KMS-11 (cell line): Measurements from ENCODE around the gene RFX1.

ENCODE experiments used
- H2AFZ ChIP-seq: fragments of 200-600 bp; sonication (generic); 2 replicates; pipeline ENCODE4 v1.6.1; 2016; ENCODE audit warnings: antibody characterized with exemption, mixed run types, low read depth
- H3K27ac ChIP-seq: fragments of 200-600 bp; sonication (generic); 2 replicates; pipeline ENCODE4 v1.6.1; 2016; ENCODE audit warnings: mild to moderate bottlenecking, mixed run types
- H3K27me3 ChIP-seq: fragments of 200-600 bp; sonication (generic); 2 replicates; pipeline ENCODE4 v1.6.1; 2017; ENCODE audit warnings: mild to moderate bottlenecking, low read depth, mixed run types, moderate library complexity; ENCODE audit not compliant: insufficient read depth
- H3K36me3 ChIP-seq: fragments of 200-600 bp; sonication (generic); 2 replicates; pipeline ENCODE4 v1.6.1; 2017; ENCODE audit warnings: mild to moderate bottlenecking, mixed run types; ENCODE audit not compliant: insufficient read depth
- H3K4me1 ChIP-seq: fragments of 200-600 bp; sonication (generic); 2 replicates; pipeline ENCODE4 v1.6.1; 2016; ENCODE audit warnings: mild to moderate bottlenecking, low read depth, mixed run types; ENCODE audit not compliant: poor library complexity, severe bottlenecking
- H3K4me2 ChIP-seq: fragments of 200-600 bp; sonication (generic); 2 replicates; pipeline ENCODE4 v1.7.0; 2016; ENCODE audit warnings: mild to moderate bottlenecking, mixed run types
- H3K4me3 ChIP-seq: fragments of 200-600 bp; sonication (generic); IDR thresholded peaks from 2 replicates; pipeline ENCODE4 v1.6.1; 2017; ENCODE audit warnings: low read depth, low read length, mixed read lengths; ENCODE audit not compliant: insufficient read depth
- H3K79me2 ChIP-seq: fragments of 200-600 bp; sonication (generic); 2 replicates; pipeline ENCODE4 v1.6.1; 2016; ENCODE audit warnings: low read depth, mixed run types; ENCODE audit not compliant: insufficient read depth
- H3K9ac ChIP-seq: fragments of 200-600 bp; sonication (generic); 2 replicates; pipeline ENCODE4 v1.6.1; 2016; ENCODE audit warnings: mild to moderate bottlenecking, mixed run types
- H4K20me1 ChIP-seq: fragments of 200-600 bp; sonication (generic); 2 replicates; pipeline ENCODE4 v1.6.1; 2016; ENCODE audit warnings: mild to moderate bottlenecking, mixed run types; ENCODE audit not compliant: insufficient read depth
- TF ChIP-seq, protein P1 (sequence below): fragments of 200-600 bp; sonication (generic); conservative IDR thresholded peaks from 2 replicates; pipeline ENCODE4 v1.6.1; 2017; ENCODE audit warnings: low read depth, mild to moderate bottlenecking, antibody characterized with exemption, low read length, moderate library complexity, mixed read lengths

Gene RFX1

DNA sequence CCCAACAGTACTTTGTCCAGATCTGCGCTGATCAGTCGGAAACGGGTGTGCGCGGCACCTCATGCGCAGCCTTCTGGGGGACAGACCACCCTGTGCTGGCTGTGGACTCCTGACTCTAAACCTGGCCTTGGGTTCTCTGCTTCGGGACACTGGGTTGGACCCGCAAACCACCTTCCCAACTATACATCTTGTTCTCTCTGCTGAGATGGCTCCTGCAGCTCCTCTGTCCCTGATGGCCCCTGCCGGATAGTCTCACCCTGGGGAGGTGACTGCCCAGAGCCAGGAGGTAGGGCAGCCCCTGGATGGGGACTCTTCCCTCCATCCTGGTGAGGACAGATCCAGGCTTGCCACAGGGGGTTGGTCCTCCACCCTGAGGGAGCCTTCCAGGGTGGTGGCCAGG is 23.3 kb downstream of the RFX1 start:
- Histone ChIP-seq H3K79me2 (no peaks in the 10 kb centered on the region), H3K4me1 (peaks cover 17% of the 10 kb centered on the region), H2AFZ (no peak overlapping the region), H4K20me1 (no peaks in the 10 kb centered on the region), H3K4me2 (no peak overlapping the region), H3K9ac (no peak overlapping the region), H3K4me3 (no peak overlapping the region), H3K27me3 (no peaks in the 10 kb centered on the region), H3K36me3 (no peaks in the 10 kb centered on the region), H3K27ac (no peak overlapping the region)
- TF ChIP-seq, protein P1, sequence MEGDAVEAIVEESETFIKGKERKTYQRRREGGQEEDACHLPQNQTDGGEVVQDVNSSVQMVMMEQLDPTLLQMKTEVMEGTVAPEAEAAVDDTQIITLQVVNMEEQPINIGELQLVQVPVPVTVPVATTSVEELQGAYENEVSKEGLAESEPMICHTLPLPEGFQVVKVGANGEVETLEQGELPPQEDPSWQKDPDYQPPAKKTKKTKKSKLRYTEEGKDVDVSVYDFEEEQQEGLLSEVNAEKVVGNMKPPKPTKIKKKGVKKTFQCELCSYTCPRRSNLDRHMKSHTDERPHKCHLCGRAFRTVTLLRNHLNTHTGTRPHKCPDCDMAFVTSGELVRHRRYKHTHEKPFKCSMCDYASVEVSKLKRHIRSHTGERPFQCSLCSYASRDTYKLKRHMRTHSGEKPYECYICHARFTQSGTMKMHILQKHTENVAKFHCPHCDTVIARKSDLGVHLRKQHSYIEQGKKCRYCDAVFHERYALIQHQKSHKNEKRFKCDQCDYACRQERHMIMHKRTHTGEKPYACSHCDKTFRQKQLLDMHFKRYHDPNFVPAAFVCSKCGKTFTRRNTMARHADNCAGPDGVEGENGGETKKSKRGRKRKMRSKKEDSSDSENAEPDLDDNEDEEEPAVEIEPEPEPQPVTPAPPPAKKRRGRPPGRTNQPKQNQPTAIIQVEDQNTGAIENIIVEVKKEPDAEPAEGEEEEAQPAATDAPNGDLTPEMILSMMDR: no peak

GRCh38 chr19:13981988-13982501 is 24.1 kb downstream of the RFX1 start:
- H3K4me2 ChIP-seq: no peak overlapping the region
- peaks cover 12% of the 10 kb centered on the region for H3K4me1 ChIP-seq
- H3K79me2 ChIP-seq: no peaks in the 10 kb centered on the region
- H3K4me3 ChIP-seq: no peak overlapping the region
- TF ChIP-seq, protein P1: no peak
- no peak overlapping the region for H3K9ac ChIP-seq
- no peaks in the 10 kb centered on the region for H3K27me3 ChIP-seq
- no peaks in the 10 kb centered on the region for H3K36me3 ChIP-seq
- H4K20me1 ChIP-seq: no peaks in the 10 kb centered on the region
- H2AFZ ChIP-seq: no peak overlapping the region
- no peak overlapping the region for H3K27ac ChIP-seq

DNA sequence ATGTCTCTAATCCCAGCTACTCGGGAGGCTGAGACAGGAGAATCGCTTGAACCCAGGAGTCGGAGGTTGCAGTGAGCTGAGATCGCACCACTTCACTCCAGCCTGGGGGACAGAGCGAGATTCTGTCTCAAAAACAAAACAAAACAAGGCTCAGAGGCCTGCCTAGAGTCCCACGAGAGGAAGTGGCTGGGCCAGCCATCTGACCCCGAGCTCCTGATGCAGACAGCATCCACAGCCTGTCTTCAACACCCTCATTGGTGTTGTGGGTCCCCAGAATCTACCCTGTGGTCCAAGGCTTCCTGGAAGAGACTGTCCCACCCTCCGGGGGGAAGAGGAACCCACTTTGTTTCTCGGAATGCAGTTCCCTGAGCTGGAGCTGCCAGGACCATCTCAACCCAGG is 24.7 kb downstream of the RFX1 start:
- Histone ChIP-seq H3K9ac (no peak overlapping the region), H4K20me1 (no peaks in the 10 kb centered on the region), H3K79me2 (no peaks in the 10 kb centered on the region), H3K27me3 (no peaks in the 10 kb centered on the region), H3K27ac (no peak overlapping the region), H3K4me2 (no peak overlapping the region), H3K4me3 (no peak overlapping the region), H2AFZ (no peak overlapping the region), H3K4me1 (peaks cover 7% of the 10 kb centered on the region), H3K36me3 (no peaks in the 10 kb centered on the region)
- TF ChIP-seq, protein P1: no peak

DNA sequence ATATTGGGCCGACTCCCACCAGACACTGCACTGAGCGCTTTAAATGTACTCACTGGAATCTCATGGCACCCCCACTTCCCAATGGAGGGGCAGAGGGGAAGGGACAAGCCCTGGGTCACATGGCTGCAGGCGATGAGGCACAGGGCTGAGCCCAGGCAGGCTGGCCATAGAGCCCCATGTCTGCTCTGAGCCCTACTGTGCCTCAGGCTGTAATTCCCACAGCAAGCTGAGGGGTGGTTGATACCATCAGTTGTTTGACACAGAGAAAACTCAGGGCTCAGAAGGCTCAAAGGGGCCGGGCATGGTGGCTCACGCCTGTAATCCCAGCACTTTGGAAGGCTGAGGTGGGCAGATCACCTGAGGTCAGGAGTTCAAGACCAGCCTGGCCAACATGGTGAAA is 25.1 kb downstream of the RFX1 start:
- H3K9ac ChIP-seq: no peak overlapping the region
- no peak overlapping the region for H3K27ac ChIP-seq
- no peaks in the 10 kb centered on the region for H3K36me3 ChIP-seq
- H3K27me3 ChIP-seq: no peaks in the 10 kb centered on the region
- H3K79me2 ChIP-seq: no peaks in the 10 kb centered on the region
- H3K4me1 ChIP-seq: peaks cover 3% of the 10 kb centered on the region
- no peaks in the 10 kb centered on the region for H4K20me1 ChIP-seq
- H2AFZ ChIP-seq: no peak overlapping the region
- H3K4me2 ChIP-seq: no peak overlapping the region
- TF ChIP-seq, protein P1: no peak
- no peak overlapping the region for H3K4me3 ChIP-seq
